Measurements from ENCODE around the gene LHX2.

DNA sequence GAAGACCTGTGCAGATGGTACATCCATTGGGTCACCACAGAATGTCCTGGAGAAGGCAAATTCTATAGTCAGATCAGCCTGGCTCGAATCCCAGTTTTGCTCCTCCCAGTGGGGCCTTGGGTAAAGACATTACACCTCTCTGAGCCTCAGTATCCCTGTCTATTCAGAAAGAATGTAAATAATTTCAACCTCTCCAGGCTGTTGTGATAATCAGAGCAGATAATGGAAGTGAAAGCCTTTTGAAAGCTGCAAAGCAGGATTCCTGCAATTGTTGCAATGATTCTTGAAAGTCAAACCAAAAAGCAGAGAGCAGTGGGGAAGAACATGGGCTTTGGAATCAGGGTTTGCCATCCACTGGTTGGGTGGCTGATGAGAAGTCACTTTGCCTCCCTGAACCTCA lies 63.2 kb downstream of the LHX2 start:
- TF ChIP-seq ZNF333 (CRISPR knock-in tag; IDR thresholded peaks at IDR 0.05; ENCODE audit: borderline replicate concordance) (no peak), CBX1 (IDR thresholded peaks at IDR 0.05; ENCODE audit: low read depth) (no peak), RAD51 (IDR thresholded peaks at IDR 0.05; ENCODE audit: borderline replicate concordance) (no peak), POLR2AphosphoS5 (IDR thresholded peaks at IDR 0.05; ENCODE audit: low read depth, low read length) (no peak), SIN3A (IDR thresholded peaks at IDR 0.05; ENCODE audit: borderline replicate concordance, low read depth, low read length) (no peak), SMARCE1 (IDR thresholded peaks at IDR 0.05; ENCODE audit: borderline replicate concordance) (no peak), TARDBP (CRISPR knock-in tag; IDR thresholded peaks at IDR 0.05) (no peak)
- TF ChIP-seq, protein P1, sequence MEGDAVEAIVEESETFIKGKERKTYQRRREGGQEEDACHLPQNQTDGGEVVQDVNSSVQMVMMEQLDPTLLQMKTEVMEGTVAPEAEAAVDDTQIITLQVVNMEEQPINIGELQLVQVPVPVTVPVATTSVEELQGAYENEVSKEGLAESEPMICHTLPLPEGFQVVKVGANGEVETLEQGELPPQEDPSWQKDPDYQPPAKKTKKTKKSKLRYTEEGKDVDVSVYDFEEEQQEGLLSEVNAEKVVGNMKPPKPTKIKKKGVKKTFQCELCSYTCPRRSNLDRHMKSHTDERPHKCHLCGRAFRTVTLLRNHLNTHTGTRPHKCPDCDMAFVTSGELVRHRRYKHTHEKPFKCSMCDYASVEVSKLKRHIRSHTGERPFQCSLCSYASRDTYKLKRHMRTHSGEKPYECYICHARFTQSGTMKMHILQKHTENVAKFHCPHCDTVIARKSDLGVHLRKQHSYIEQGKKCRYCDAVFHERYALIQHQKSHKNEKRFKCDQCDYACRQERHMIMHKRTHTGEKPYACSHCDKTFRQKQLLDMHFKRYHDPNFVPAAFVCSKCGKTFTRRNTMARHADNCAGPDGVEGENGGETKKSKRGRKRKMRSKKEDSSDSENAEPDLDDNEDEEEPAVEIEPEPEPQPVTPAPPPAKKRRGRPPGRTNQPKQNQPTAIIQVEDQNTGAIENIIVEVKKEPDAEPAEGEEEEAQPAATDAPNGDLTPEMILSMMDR (CRISPR knock-in tag; IDR thresholded peaks at IDR 0.05): no peak
- TF ChIP-seq, protein P2, sequence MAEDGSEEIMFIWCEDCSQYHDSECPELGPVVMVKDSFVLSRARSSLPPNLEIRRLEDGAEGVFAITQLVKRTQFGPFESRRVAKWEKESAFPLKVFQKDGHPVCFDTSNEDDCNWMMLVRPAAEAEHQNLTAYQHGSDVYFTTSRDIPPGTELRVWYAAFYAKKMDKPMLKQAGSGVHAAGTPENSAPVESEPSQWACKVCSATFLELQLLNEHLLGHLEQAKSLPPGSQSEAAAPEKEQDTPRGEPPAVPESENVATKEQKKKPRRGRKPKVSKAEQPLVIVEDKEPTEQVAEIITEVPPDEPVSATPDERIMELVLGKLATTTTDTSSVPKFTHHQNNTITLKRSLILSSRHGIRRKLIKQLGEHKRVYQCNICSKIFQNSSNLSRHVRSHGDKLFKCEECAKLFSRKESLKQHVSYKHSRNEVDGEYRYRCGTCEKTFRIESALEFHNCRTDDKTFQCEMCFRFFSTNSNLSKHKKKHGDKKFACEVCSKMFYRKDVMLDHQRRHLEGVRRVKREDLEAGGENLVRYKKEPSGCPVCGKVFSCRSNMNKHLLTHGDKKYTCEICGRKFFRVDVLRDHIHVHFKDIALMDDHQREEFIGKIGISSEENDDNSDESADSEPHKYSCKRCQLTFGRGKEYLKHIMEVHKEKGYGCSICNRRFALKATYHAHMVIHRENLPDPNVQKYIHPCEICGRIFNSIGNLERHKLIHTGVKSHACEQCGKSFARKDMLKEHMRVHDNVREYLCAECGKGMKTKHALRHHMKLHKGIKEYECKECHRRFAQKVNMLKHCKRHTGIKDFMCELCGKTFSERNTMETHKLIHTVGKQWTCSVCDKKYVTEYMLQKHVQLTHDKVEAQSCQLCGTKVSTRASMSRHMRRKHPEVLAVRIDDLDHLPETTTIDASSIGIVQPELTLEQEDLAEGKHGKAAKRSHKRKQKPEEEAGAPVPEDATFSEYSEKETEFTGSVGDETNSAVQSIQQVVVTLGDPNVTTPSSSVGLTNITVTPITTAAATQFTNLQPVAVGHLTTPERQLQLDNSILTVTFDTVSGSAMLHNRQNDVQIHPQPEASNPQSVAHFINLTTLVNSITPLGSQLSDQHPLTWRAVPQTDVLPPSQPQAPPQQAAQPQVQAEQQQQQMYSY (CRISPR knock-in tag; IDR thresholded peaks at IDR 0.05): no peak

Measured in HepG2 (cell line).